ENCODE measurements around the gene LTN1.

Gene LTN1

DNA sequence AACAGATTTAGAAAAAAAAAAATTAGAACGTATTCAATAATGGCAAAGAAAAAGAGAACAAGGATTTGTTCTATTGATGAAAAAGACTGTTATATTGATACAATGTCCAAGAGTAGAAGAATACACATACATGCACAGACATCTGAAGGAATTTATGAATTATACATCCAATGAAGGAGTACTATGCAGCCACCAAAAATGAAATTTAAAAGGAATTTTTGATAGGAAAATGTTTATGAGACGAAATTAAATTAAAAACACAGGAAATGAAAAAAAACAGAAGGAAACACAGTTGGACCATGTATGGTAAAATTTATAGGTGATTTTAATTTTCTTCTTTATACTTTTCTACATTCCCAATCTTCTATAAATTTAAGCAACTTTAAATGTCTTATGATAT lies 110.3 kb downstream of the LTN1 start:
- no peak for DNase-seq (ENCODE audit: low spot score)
